OCI-LY1 (cell line): ENCODE measurements around the gene MRPL48.
A peak's percentile ranks its signal among the peaks of the same experiment; 100 is the strongest.
"Not testable (repeated sequence)": the region's sequence is repeated elsewhere in the genome, so short reads cannot be mapped to it uniquely, and the experiment has no call there.

Experiments used
- H2AFZ ChIP-seq: fragments of 200-600 bp; sonication (generic), shearing (Covaris generic); 2 replicates; pipeline ENCODE4 v1.6.0; 2014; ENCODE audit warnings: antibody characterized with exemption, mild to moderate bottlenecking, low read length
- H3F3A ChIP-seq: fragments of 200-600 bp; sonication (generic), shearing (Covaris generic); 2 replicates; pipeline ENCODE4 v1.6.0; 2014; ENCODE audit warnings: mild to moderate bottlenecking, antibody characterized with exemption, low read length, moderate library complexity; ENCODE audit not compliant: insufficient read depth
- H3K27ac ChIP-seq: fragments of 200-600 bp; sonication (generic); 2 replicates; pipeline ENCODE4 v1.5.1; 2014; ENCODE audit warnings: low read length, mixed run types, mild to moderate bottlenecking, low read depth; ENCODE audit not compliant: poor library complexity, severe bottlenecking
- H3K27me3 ChIP-seq: fragments of 200-600 bp; sonication (generic); 2 replicates; pipeline ENCODE4 v1.6.0; 2014; ENCODE audit warnings: antibody characterized with exemption, mild to moderate bottlenecking, low read length, moderate library complexity; ENCODE audit not compliant: insufficient read depth
- H3K36me3 ChIP-seq: fragments of 200-600 bp; sonication (generic); 2 replicates; pipeline ENCODE4 v1.6.1; 2014; ENCODE audit warnings: mild to moderate bottlenecking, antibody characterized with exemption, low read length, moderate library complexity, mixed read lengths; ENCODE audit not compliant: insufficient read depth
- H3K4me1 ChIP-seq: fragments of 200-600 bp; sonication (generic); 2 replicates; pipeline ENCODE4 v1.5.1; 2014; ENCODE audit warnings: mild to moderate bottlenecking, low read length, moderate library complexity; ENCODE audit not compliant: insufficient read depth, severe bottlenecking
- H3K4me2 ChIP-seq: fragments of 200-600 bp; sonication (generic), shearing (Covaris generic); 2 replicates; pipeline ENCODE4 v1.6.1; 2014; ENCODE audit warnings: low read length
- H3K4me3 ChIP-seq: fragments of 200-600 bp; sonication (generic); 2 replicates; pipeline ENCODE4 v1.5.1; 2014; ENCODE audit warnings: low read length, low read depth, mild to moderate bottlenecking, mixed read lengths; ENCODE audit not compliant: poor library complexity, severe bottlenecking
- H3K79me2 ChIP-seq: fragments of 200-600 bp; shearing (Covaris generic); 2 replicates; pipeline ENCODE4 v1.6.1; 2016; ENCODE audit warnings: mixed run types, low read length, mixed read lengths; ENCODE audit not compliant: insufficient read depth
- H3K9ac ChIP-seq: fragments of 200-600 bp; sonication (generic), shearing (Covaris generic); 2 replicates; pipeline ENCODE4 v1.6.1; 2014; ENCODE audit warnings: mild to moderate bottlenecking, low read length, mixed read lengths
- H3K9me2 ChIP-seq: fragments of 200-600 bp; sonication (generic), shearing (Covaris generic); 2 replicates; pipeline ENCODE4 v1.6.1; 2014; ENCODE audit warnings: low read depth, mild to moderate bottlenecking, low read length, mixed read lengths
- H3K9me3 ChIP-seq: fragments of 200-600 bp; shearing (Covaris generic); 2 replicates; pipeline ENCODE4 v1.6.1; 2014; ENCODE audit warnings: low read length, mixed read lengths
- H4K20me1 ChIP-seq: fragments of 200-600 bp; sonication (generic), shearing (Covaris generic); 2 replicates; pipeline ENCODE4 v1.6.0; 2016; ENCODE audit warnings: mild to moderate bottlenecking, low read length; ENCODE audit not compliant: insufficient read depth
- EZH2 ChIP-seq: fragments of 200-600 bp; sonication (generic), shearing (Covaris generic); IDR thresholded peaks from 2 replicates; pipeline ENCODE4 v1.8.0; 2017; ENCODE audit warnings: borderline replicate concordance, mixed run types, mild to moderate bottlenecking, antibody characterized with exemption, low read length, moderate library complexity, mixed read lengths
- TF ChIP-seq, protein P1 (sequence below): fragments of 200-600 bp; sonication (generic), shearing (Covaris generic); IDR thresholded peaks from 2 replicates; pipeline ENCODE4 v1.5.1; 2017; ENCODE audit warnings: mild to moderate bottlenecking, antibody characterized with exemption, low read length, moderate library complexity, mixed read lengths

Gene MRPL48

DNA sequence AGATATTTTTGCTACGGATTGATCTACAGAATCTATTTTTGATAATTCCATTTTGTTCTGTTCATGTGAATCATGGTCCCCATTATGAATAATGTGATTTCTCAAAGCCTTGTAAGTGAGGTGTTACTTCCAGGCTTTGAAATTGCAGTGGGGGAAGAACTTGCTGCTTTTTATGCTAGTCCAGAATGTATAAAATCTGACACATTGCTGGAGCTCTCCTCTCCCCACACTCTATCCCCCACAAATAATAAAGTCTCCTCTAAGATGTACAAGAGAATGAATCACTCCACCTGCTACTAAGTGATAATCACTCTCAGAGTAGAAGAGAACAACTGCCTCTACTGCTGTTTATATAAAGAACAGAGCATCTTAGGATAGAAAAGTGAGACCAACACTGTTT is 20.9 kb upstream of the MRPL48 start:
- no peak overlapping the region for H3K4me3 ChIP-seq

DNA sequence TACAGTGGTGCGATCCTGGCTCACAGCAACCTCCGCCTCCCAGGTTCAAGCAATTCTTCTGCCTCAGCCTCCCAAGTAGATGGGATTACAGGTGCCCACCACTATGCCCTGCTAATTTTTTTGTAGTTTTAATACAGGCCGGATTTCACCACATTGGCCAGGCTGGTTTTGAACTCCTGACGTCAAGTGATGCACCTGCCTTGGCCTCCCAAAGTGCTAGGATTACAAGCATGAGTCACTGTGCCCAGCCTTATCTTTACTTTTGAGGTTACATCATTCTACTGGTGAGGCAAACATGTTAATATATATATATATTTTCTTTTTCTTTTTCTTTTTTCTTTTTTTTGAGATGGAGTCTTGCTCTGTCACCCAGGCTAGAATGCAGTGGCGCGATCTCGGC is 16.9 kb upstream of the MRPL48 start:
- H3K79me2 ChIP-seq, H3K36me3 ChIP-seq, H3K4me3 ChIP-seq, H4K20me1 ChIP-seq, H3K9ac ChIP-seq, H3F3A ChIP-seq, H3K27ac ChIP-seq, H3K27me3 ChIP-seq, H3K4me2 ChIP-seq, H3K9me2 ChIP-seq, H3K9me3 ChIP-seq, H2AFZ ChIP-seq, H3K4me1 ChIP-seq: not testable (repeated sequence)

More for the DNA sequence above, 20.9 kb upstream of the MRPL48 start:
- H3K9ac ChIP-seq: no peak overlapping the region
- no peak overlapping the region for H3K4me2 ChIP-seq
- TF ChIP-seq, protein P1, sequence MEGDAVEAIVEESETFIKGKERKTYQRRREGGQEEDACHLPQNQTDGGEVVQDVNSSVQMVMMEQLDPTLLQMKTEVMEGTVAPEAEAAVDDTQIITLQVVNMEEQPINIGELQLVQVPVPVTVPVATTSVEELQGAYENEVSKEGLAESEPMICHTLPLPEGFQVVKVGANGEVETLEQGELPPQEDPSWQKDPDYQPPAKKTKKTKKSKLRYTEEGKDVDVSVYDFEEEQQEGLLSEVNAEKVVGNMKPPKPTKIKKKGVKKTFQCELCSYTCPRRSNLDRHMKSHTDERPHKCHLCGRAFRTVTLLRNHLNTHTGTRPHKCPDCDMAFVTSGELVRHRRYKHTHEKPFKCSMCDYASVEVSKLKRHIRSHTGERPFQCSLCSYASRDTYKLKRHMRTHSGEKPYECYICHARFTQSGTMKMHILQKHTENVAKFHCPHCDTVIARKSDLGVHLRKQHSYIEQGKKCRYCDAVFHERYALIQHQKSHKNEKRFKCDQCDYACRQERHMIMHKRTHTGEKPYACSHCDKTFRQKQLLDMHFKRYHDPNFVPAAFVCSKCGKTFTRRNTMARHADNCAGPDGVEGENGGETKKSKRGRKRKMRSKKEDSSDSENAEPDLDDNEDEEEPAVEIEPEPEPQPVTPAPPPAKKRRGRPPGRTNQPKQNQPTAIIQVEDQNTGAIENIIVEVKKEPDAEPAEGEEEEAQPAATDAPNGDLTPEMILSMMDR: no peak
- H3K36me3 ChIP-seq: no peaks in the 10 kb centered on the region
- peaks cover 12% of the 10 kb centered on the region for H3K4me1 ChIP-seq
- no peaks in the 10 kb centered on the region for H4K20me1 ChIP-seq
- H3F3A ChIP-seq: no peaks in the 10 kb centered on the region
- no peak overlapping the region for H3K27ac ChIP-seq
- H3K79me2 ChIP-seq: no peaks in the 10 kb centered on the region
- no peak overlapping the region for H2AFZ ChIP-seq
- H3K9me2 ChIP-seq: no peaks in the 10 kb centered on the region
- no peaks in the 10 kb centered on the region for H3K27me3 ChIP-seq
- no peaks in the 10 kb centered on the region for H3K9me3 ChIP-seq

DNA sequence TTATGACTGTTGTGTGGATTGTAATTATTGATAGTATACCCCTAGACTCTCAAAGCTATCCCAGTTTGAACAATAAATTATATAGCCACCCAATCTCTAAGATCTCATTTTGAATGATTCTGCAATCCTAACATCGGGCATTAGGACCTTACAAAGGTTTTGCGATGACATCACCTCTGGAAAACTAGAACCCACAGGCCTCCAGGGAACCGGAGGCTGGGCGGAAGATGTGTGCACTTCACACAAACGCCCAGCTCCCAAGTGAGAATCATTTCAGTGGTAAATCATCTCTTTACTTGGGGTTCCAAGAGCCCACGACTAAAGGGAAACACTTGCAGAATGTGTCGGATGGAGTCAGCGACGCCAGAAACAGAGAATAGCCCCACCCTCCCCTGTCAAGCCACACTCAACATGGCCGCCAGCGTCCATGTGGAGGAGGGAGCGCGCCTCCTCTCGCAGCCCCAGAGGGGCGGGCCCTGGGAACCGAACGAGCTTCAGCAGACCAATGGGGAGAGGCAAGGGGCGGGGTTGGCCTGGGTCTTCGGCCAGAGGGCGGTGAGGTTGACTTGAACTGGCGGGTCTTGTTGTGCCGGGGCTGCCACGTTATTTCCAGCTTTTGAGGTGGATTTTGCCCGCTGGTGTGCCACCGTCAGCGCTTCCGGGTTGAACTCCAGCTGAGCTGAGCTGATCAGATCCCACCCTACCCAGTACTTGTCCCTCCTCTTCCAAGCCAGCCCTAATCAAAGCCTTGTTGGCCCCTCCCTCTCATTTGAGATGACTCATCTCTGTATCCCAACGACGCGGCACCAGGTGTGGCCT is 8.4 kb upstream of the MRPL48 start:
- no peaks in the 10 kb centered on the region for H3K9me2 ChIP-seq
- peaks cover 17% of the 10 kb centered on the region for H3K4me1 ChIP-seq
- H3K9ac ChIP-seq: peak overlapping the region; percentile 71
- H3F3A ChIP-seq: no peaks in the 10 kb centered on the region
- no peaks in the 10 kb centered on the region for H4K20me1 ChIP-seq
- peak overlapping the region; percentile 80 for H3K4me2 ChIP-seq
- no peaks in the 10 kb centered on the region for H3K79me2 ChIP-seq
- TF ChIP-seq EZH2: no peak
- TF ChIP-seq, protein P1: no peak
- no peaks in the 10 kb centered on the region for H3K36me3 ChIP-seq
- H2AFZ ChIP-seq: peak overlapping the region; percentile 91
- peak overlapping the region; percentile 85 for H3K27ac ChIP-seq
- H3K27me3 ChIP-seq: no peaks in the 10 kb centered on the region
- H3K9me3 ChIP-seq: no peaks in the 10 kb centered on the region
- peak overlapping the region; percentile 63 for H3K4me3 ChIP-seq

DNA sequence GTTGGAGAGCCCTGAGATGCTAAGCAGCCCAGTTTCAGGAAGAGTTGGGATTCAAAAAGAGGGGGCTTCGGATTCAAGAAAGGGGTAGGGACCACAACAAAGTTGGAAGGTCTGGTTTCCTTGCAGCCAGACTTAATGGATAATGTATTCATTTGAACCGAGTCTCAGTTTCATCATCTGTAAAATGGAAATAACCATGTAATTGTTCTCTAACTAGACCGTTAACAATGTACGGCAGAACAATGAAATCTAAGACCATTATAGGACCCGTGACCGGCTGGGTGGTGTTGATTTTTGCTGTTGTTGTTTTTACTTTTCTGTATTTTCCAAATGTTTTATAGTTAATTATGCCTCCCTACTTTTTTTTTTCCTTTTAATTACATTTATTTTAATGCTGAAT is 6.4 kb upstream of the MRPL48 start:
- TF ChIP-seq, protein P1: no peak
- TF ChIP-seq EZH2: no peak

More for the DNA sequence above, 6.4 kb upstream of the MRPL48 start:
- Histone ChIP-seq H3K27ac (no peak overlapping the region), H2AFZ (no peak overlapping the region), H3K9ac (no peak overlapping the region), H3K36me3 (no peaks in the 10 kb centered on the region), H3K9me2 (no peaks in the 10 kb centered on the region), H3K4me3 (no peak overlapping the region), H3K27me3 (no peaks in the 10 kb centered on the region), H3F3A (no peaks in the 10 kb centered on the region), H3K4me1 (peaks cover 17% of the 10 kb centered on the region), H3K4me2 (no peak overlapping the region), H3K9me3 (no peaks in the 10 kb centered on the region), H3K79me2 (no peaks in the 10 kb centered on the region), H4K20me1 (no peaks in the 10 kb centered on the region)
